CD4-positive, alpha-beta T cell treated with Interleukin-4 for 1 hour (primary cell): ENCODE measurements around the gene CTNND1.
"Not testable (repeated sequence)": the region's sequence is repeated elsewhere in the genome, so short reads cannot be mapped to it uniquely, and the experiment has no call there.

Experiments used
- DNase-seq, 2 donors: peaks; one replicate each; pipeline ENCODE4 v3.0.0-alpha.2; 2020 to 2022

Gene CTNND1, protein sequence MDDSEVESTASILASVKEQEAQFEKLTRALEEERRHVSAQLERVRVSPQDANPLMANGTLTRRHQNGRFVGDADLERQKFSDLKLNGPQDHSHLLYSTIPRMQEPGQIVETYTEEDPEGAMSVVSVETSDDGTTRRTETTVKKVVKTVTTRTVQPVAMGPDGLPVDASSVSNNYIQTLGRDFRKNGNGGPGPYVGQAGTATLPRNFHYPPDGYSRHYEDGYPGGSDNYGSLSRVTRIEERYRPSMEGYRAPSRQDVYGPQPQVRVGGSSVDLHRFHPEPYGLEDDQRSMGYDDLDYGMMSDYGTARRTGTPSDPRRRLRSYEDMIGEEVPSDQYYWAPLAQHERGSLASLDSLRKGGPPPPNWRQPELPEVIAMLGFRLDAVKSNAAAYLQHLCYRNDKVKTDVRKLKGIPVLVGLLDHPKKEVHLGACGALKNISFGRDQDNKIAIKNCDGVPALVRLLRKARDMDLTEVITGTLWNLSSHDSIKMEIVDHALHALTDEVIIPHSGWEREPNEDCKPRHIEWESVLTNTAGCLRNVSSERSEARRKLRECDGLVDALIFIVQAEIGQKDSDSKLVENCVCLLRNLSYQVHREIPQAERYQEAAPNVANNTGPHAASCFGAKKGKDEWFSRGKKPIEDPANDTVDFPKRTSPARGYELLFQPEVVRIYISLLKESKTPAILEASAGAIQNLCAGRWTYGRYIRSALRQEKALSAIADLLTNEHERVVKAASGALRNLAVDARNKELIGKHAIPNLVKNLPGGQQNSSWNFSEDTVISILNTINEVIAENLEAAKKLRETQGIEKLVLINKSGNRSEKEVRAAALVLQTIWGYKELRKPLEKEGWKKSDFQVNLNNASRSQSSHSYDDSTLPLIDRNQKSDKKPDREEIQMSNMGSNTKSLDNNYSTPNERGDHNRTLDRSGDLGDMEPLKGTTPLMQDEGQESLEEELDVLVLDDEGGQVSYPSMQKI

DNA sequence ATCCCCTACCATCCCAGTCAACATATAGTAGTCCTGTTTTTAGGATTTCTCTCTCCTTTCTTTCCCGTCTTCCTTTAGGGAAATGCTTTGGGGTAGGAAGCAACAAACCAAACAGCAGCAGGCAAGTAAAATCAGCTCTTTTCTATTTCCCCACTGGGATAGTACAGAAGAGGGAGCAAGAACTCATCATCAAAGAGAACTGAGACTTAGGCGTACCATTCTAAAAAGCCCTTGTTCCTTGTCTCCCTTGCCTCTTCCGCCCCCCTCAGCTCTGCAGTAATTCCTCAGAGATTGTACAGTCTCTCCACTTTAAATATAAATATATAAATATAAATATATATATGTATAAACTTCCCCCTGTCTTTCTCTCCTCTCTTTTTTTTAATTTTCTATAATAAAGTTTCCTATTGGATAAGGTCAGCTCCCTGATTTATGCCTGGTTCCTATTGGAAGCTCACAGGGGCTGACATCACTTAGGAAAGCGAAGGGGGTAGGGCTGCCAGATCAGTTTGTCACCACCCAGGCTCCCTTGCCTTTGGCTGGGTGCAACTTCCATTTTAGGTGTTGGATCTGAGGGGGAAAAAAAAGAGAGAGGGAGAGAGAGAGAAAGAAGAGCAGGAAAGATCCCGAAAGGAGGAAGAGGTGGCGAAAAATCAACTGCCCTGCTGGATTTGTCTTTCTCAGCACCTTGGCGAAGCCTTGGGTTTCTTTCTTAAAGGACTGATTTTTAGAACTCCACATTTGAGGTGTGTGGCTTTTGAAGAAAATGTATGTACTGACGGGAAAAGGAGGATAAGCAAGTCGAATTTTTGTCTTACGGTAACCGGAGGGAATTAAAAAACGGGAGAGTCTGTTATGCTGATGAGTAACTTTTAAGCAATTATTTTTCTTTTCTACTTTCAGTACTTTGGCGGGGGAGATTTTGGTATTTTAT is at the start of gene CTNND1:
CTNND1 (plus strand) TSS at position 502 of the 934 bp plus-strand sequence. CDS start 29,677 bp downstream, outside the sequence.
- peak; percentile 16 to 54 for DNase-seq

- DNase-seq = peak; percentile 95 to 98
Observed at GRCh38 chr11:57712256-57713150, 49.1 kb upstream of the CTNND1 start, which contains the start of gene TMX2. Gene TMX2 (plus strand): TSS chr11:57712593. CDS start chr11:57712619, 26 bp downstream.

- no peak for DNase-seq
Observed at GRCh38 chr11:57713835-57714234, 47.8 kb upstream of the CTNND1 start.

DNA sequence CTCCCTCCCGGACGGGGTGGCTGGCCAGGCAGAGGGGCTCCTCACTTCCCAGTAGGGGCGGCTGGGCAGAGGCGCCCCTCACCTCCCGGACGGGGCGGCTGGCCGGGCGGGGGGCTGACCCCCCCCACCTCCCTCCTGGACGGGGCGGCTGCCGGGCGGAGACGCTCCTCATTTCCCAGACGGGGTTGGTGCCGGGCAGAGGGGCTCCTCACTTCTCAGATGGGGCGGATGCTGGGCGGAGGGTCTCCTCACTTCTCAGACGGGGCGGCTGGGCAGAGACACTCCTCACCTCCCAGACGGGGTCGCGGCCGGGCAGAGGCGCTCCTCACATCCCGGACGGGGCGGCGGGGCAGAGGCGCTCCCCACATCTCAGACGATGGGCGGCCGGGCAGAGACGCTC is 44.9 kb upstream of the CTNND1 start:
- not testable (repeated sequence) for DNase-seq

- no peak for DNase-seq
Observed at GRCh38 chr11:57727185-57727584, 34.4 kb upstream of the CTNND1 start.

DNA sequence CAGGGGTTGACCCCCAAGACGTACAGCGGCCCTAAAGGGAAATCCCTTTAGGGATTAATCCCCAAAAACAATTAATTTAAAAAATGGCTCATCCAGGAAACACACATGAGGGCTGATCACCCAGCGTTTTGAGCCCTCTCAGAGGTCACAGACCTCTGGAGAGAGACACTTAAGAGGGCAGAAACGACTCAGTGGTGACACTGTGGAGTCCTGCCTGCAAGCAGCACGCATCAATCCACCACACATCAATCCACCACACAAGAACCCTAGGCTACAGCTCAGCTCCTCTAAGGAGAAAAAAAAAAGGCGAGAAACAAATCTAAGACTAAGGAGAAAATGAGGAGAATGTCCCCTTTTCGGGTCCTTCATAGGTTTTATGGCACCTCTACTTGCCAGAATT is 32.8 kb upstream of the CTNND1 start:
- no peak for DNase-seq

DNA sequence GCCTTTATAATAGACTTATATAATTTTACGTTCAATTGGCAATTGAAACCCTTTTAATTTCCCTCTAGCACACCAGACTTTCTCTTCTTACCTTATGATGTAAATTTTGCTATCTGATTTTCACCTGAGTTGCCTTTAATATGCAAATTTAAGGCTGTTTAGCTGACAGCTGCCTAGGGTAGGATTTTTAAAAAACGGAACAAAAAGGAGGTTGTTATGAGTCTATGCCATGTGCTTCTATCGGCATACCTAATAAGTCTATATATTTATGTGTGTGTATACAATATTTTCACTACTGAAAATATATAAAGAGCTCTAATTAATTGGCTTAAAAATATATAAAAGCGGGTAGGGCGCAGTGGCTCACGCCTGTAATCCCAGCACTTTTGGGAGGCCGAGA is 32.1 kb upstream of the CTNND1 start:
- DNase-seq = no peak

GRCh38 chr11:57732661-57733060 is 28.9 kb upstream of the CTNND1 start:
- DNase-seq = no peak

DNA sequence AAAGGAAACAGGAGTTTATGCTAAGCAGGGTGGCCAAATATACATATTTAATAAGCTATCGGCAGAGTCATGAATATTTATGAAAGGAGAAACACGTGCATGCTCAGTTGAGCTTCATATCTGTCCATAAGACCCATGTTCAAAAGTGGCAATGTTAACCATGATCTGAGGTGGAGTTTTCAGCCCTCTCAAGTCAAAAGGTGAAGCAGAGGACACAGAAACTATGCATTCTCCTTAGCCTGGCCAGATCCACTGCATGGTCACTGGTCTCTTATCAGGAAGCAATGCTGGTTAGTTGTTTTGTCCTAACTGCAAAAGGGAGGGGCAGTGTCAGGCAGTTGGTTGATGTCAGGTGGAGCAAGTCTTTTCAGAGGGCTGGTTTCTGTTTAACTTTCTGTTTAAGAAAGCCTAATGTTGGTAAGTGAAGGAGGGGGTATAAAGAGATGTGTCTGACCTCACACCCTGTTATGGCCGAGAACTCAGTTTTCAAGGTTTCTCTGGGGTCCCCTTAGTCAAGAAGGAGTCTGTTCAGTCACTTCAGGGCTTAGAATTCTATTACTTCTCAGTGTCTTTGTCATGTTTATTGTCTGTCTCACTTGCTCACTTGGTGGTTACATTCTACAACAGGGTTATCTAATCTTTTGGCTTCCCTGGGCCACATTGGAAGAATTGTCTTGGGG is 25.8 kb upstream of the CTNND1 start:
- no peak for DNase-seq

DNA sequence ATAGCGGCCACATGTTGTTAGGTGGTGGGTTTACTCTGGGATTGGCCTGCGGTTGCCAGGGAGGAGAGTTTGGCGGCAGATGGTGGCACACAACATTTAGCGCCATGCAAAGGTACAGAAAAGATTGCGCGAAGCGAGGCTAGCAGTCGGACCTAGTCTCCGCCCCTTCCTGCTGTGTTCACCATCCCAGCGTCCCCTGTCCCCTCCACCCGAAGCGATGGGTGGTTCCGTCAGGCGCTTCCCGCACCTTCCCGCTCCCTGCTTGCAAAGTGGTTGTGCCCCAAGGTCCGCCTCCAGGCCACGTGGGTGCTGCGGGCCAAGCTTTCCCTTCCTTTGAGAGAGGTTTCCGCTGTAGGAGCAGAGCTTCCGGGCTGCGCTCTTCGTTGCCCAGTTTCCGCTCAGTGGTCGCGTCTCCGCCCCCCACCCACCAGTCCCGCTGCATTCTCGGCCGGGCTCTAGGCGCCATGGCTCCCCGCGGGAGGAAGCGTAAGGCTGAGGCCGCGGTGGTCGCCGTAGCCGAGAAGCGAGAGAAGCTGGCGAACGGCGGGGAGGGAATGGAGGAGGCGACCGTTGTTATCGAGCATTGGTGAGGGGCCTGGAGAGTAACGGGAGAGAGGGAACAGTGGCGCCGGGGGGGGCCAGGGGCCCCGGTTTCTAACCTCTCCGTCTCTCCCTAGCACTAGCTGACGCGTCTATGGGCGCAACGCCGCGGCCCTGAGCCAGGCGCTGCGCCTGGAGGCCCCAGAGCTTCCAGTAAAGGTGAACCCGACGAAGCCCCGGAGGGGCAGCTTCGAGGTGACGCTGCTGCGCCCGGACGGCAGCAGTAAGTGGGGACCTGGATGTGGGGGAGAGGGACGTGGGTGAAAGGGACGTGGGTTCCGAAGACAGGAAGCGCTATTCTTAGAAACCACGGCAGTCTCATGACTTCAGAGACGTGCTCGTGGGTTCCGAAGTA is 20.2 kb upstream of the CTNND1 start, which contains the start of gene SELENOH:
SELENOH (plus strand) TSS at position 360 of the 955 bp plus-strand sequence; CDS start at position 465, 105 bp downstream.
- peak; percentile 93 to 94 for DNase-seq

GRCh38 chr11:57742087-57742452 is 19.5 kb upstream of the CTNND1 start:
- DNase-seq = no peak

DNA sequence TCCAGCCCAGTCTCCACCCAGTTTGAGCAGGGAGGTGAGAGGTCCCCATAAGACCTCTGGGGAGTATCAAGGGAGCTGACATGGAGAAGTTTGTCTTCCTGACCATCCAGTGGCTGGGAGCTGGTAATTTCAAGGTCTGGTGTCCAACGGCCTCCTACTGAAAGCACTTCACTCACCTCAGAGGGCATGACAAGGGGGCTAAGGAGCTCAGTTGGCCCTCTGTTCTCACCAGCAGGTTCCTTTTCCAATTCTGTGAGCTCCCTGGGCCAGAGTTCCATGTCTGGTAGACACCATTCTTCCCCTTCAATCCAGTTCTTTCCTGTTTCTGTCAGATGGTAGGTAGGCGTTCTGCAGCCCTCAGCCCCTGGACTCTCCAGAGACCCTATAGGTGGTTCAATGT is 17.2 kb upstream of the CTNND1 start:
- DNase-seq = no peak

DNA sequence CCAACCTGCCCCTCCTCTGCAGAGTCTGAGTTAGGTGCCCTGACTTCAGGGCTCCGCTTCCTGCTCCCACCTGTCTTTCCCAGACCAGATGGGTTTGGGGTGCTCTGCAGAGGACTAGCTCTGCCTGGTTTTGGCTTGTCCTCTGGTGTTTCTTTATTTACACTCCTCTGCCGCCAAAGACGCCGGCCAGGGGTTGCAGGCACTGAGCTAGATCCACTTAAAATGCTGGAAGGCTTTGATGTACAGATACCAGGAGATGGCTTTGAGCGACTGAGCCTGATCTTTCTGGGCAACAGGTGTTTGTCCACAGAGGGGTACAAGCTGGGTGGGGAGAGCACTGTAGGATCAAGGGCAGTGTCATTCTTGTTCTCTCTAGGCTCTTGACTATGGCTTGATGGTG is 16.4 kb upstream of the CTNND1 start:
- no peak for DNase-seq

DNA sequence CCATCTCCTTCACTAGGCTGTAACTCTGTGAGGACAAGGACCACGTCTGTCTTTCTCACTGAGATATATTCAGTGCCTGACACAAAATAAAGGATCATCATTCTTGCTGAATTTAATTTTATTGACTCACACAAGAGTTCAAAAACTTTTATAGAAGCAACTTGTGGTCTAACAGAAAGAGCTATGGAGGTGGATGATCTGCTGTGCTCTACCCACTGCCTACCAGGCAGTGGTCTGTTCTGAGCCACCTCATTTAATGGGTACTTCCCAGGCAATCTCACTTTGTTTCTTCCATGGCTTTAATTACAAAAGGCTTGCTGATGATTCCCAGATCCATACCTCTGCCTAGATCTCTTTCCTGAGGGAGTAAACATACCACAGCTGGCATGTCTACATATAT is 14.7 kb upstream of the CTNND1 start:
- DNase-seq = no peak

- DNase-seq = no peak
Observed at GRCh38 chr11:57751176-57751575, 10.4 kb upstream of the CTNND1 start.

DNA sequence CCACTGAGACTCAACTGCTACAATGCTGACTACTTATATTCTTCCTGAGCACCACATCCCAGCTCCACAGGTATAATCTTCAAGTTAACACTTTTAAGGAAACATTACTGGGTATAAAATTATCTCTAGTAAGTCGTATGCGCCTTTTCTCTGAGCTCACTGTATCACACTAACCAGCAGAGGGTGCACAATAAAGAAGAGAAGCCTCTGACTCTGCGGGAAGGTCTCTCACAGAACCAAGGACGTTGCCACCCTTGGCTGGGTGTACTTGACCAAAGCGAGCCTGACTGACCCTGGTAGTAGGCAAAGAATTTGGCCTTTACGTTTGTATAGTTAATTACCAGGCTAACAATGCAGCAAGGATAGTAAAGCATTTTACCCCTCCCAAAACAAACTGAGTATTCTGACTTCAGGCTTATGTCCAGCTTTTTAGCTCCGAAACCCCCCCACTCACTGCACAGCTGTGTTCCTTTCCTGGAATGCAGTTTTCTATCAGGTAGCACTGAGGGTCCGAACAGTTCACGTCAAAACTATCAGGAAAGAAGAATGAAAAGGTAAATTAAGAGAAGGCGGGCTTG is 9.8 kb upstream of the CTNND1 start, which contains the start of gene BTBD18:
BTBD18 (minus strand) TSS at position 144 of the 578 bp plus-strand sequence. CDS start 631 bp downstream, outside the sequence.
- peak in 1 of 2 donors; percentile 22 for DNase-seq

DNA sequence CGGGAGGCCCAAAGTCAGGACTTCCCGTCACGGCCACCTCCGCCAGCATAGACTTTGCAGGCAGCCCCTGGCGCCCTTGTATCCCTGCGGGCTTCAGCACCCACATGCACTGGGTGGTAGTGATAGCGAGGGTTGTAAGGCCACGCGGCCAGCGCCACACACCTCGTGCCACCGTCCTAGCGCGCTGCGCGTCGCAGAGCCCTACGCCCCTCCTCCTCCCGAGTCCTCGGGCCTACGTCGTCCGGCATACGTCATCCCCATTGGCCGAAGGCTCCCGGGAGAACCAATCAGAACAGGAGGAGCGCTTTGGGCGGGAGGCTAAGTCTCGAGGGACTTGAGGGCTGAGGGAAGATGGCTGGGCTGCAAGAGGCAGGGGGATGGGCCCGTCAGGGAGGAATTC is 8.6 kb upstream of the CTNND1 start:
- no peak for DNase-seq

- no peak for DNase-seq
Observed at GRCh38 chr11:57758174-57758573, 3.4 kb upstream of the CTNND1 start.
